HEK293 (cell line): ENCODE data around the gene TTC39C.

Source experiments
- BCL11B ChIP-seq: fragments of 450-650 bp; formaldehyde crosslinking; IDR thresholded peaks from 2 replicates; pipeline ENCODE4 v1.5.1; 2016; ENCODE audit warnings: low read depth, missing biosample characterization, missing genetic modification characterization
- GLIS1 ChIP-seq: fragments of 450-650 bp; formaldehyde crosslinking; IDR thresholded peaks from 2 replicates; pipeline ENCODE4 v1.5.1; 2016; ENCODE audit warnings: missing biosample characterization, missing genetic modification characterization
- MZF1 ChIP-seq: fragments of 450-650 bp; formaldehyde crosslinking; IDR thresholded peaks from 2 replicates; pipeline ENCODE4 v1.5.1; 2017; ENCODE audit warnings: missing biosample characterization, missing genetic modification characterization, borderline replicate concordance
- PRDM10 ChIP-seq: fragments of 450-650 bp; formaldehyde crosslinking; IDR thresholded peaks from 2 replicates; pipeline ENCODE4 v1.5.1; 2016; ENCODE audit warnings: missing biosample characterization, missing genetic modification characterization
- SP2 ChIP-seq: fragments of 450-650 bp; formaldehyde crosslinking; IDR thresholded peaks from 2 replicates; pipeline ENCODE4 v1.5.1; 2016; ENCODE audit warnings: missing biosample characterization, missing genetic modification characterization
- SP3 ChIP-seq: fragments of 450-650 bp; formaldehyde crosslinking; IDR thresholded peaks from 2 replicates; pipeline ENCODE4 v1.5.1; 2016; ENCODE audit warnings: missing biosample characterization, missing genetic modification characterization
- ZBTB48 ChIP-seq: fragments of 450-650 bp; formaldehyde crosslinking; IDR thresholded peaks from 2 replicates; pipeline ENCODE4 v1.5.1; 2016; ENCODE audit warnings: missing biosample characterization, missing genetic modification characterization
- ZEB2 ChIP-seq: fragments of 450-650 bp; formaldehyde crosslinking; IDR thresholded peaks from 2 replicates; pipeline ENCODE4 v1.5.1; 2016; ENCODE audit warnings: missing biosample characterization, missing genetic modification characterization
- ZNF112 ChIP-seq: fragments of 450-650 bp; formaldehyde crosslinking; IDR thresholded peaks from 2 replicates; pipeline ENCODE4 v1.5.0; 2017; ENCODE audit warnings: missing biosample characterization, missing genetic modification characterization
- ZNF140 ChIP-seq: fragments of 450-650 bp; formaldehyde crosslinking; IDR thresholded peaks from 2 replicates; pipeline ENCODE4 v1.5.1; 2016; ENCODE audit warnings: missing biosample characterization, missing genetic modification characterization
- ZNF335 ChIP-seq: fragments of 450-650 bp; formaldehyde crosslinking; conservative IDR thresholded peaks from 2 replicates; pipeline ENCODE4 v1.5.1; 2016; ENCODE audit warnings: missing biosample characterization, missing genetic modification characterization
- ZNF394 ChIP-seq: fragments of 450-650 bp; formaldehyde crosslinking; IDR thresholded peaks from 2 replicates; pipeline ENCODE4 v1.5.1; 2016; ENCODE audit warnings: missing biosample characterization, missing genetic modification characterization, mild to moderate bottlenecking, moderate library complexity, borderline replicate concordance
- ZNF610 ChIP-seq: fragments of 450-650 bp; formaldehyde crosslinking; IDR thresholded peaks from 2 replicates; pipeline ENCODE4 v1.5.1; 2016; ENCODE audit warnings: missing biosample characterization, missing genetic modification characterization, borderline replicate concordance
- ZNF626 ChIP-seq: fragments of 450-650 bp; sonication (Bioruptor Pico); formaldehyde crosslinking; IDR thresholded peaks from 2 replicates; pipeline ENCODE4 v1.5.1; 2018; ENCODE audit warnings: missing biosample characterization, missing genetic modification characterization, inconsistent platforms
- ZNF707 ChIP-seq: fragments of 450-650 bp; formaldehyde crosslinking; IDR thresholded peaks from 2 replicates; pipeline ENCODE4 v1.5.1; 2016; ENCODE audit warnings: missing biosample characterization, missing genetic modification characterization
- ZNF777 ChIP-seq: fragments of 450-650 bp; formaldehyde crosslinking; IDR thresholded peaks from 2 replicates; pipeline ENCODE4 v1.5.1; 2017; ENCODE audit warnings: missing biosample characterization, missing genetic modification characterization, borderline replicate concordance
- ZNF843 ChIP-seq: fragments of 450-650 bp; formaldehyde crosslinking; IDR thresholded peaks from 2 replicates; pipeline ENCODE4 v1.5.1; 2016; ENCODE audit warnings: missing biosample characterization, missing genetic modification characterization
- ZSCAN23 ChIP-seq: fragments of 450-650 bp; formaldehyde crosslinking; IDR thresholded peaks from 2 replicates; pipeline ENCODE4 v1.5.1; 2016; ENCODE audit warnings: missing biosample characterization, missing genetic modification characterization
- TF ChIP-seq, protein P1 (sequence below): fragments of 450-650 bp; formaldehyde crosslinking; IDR thresholded peaks from 2 replicates; pipeline ENCODE4 v1.5.1; 2017; ENCODE audit warnings: missing biosample characterization, missing genetic modification characterization
- TF ChIP-seq, protein P2 (sequence below): fragments of 450-650 bp; formaldehyde crosslinking; IDR thresholded peaks from 2 replicates; pipeline ENCODE4 v1.5.1; 2016; ENCODE audit warnings: missing biosample characterization, missing genetic modification characterization

TTC39C gene

DNA sequence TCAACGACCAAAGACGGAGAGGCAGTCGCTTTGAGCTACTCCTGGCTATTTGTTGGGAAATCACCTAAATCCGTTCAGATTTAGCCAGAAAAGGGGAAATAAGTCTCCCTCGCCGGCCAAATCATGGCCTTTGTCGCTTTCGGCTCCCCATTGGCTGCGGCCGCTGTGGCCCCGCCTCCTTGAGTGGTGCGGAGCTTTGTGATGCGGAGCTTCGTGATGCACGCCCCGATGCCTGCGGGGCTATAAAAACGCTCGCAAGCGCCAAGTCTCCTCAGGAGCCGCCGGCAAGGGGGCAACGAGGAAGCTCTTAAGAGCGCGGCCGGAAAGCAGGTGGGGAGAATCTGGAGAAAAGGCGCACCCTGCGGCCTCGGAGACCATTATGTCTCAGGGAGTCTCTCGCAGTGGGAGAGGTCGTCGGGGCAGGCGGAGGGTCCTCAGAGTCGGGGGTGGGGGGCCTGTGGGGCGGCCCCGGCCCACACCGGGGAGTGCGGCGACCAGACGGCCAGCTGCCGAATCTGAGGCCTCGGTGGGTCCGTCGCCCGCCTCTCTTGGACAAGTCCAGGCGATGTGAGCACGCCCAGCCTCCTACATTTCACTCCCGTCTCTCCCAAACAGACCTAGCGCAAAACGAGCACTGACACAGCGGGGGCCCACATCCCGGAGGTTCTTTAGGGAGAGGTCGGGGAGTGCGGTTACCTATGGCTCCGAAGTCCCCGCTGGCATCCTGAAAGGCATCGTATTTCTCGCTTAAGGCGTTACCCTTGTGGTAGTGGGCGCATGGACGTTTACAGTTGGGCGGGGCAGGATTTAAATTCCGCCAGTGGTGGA is 124.4 kb downstream of the TTC39C start, which contains the start of gene CABYR (continued):
- TF ChIP-seq ZSCAN23 (tag by site-specific recombination) (no peak), SP3 (peak; percentile 72), ZBTB48 (peak; percentile 51; the same call in 1 of the 2 replicates), ZNF610 (tag by site-specific recombination) (no peak), ZNF335 (tag by site-specific recombination) (peak; percentile 95), SP2 (tag by site-specific recombination) (peak; percentile 62), ZNF394 (tag by site-specific recombination) (peak; percentile 45; the same call in 1 of the 2 replicates), GLIS1 (tag by site-specific recombination) (peak; percentile 75), ZNF626 (no peak), MZF1 (tag by site-specific recombination) (no peak), ZNF140 (tag by site-specific recombination) (no peak), ZNF777 (tag by site-specific recombination) (peak; percentile 81; the same call in 1 of the 2 replicates), ZNF843 (tag by site-specific recombination) (peak; percentile 27; the same call in 1 of the 2 replicates), ZEB2 (0 out of 2 replicates have a peak, but pooled peaks have one; percentile 51), BCL11B (tag by site-specific recombination) (0 out of 2 replicates have a peak, but pooled peaks have one; percentile 23), ZNF707 (tag by site-specific recombination) (no peak), PRDM10 (0 out of 2 replicates have a peak, but pooled peaks have one; percentile 49), ZNF112 (tag by site-specific recombination) (no peak)
- TF ChIP-seq, protein P1, sequence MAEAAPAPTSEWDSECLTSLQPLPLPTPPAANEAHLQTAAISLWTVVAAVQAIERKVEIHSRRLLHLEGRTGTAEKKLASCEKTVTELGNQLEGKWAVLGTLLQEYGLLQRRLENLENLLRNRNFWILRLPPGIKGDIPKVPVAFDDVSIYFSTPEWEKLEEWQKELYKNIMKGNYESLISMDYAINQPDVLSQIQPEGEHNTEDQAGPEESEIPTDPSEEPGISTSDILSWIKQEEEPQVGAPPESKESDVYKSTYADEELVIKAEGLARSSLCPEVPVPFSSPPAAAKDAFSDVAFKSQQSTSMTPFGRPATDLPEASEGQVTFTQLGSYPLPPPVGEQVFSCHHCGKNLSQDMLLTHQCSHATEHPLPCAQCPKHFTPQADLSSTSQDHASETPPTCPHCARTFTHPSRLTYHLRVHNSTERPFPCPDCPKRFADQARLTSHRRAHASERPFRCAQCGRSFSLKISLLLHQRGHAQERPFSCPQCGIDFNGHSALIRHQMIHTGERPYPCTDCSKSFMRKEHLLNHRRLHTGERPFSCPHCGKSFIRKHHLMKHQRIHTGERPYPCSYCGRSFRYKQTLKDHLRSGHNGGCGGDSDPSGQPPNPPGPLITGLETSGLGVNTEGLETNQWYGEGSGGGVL, result 0 out of 2 replicates have a peak, but pooled peaks have one; percentile 11
- TF ChIP-seq, protein P2, sequence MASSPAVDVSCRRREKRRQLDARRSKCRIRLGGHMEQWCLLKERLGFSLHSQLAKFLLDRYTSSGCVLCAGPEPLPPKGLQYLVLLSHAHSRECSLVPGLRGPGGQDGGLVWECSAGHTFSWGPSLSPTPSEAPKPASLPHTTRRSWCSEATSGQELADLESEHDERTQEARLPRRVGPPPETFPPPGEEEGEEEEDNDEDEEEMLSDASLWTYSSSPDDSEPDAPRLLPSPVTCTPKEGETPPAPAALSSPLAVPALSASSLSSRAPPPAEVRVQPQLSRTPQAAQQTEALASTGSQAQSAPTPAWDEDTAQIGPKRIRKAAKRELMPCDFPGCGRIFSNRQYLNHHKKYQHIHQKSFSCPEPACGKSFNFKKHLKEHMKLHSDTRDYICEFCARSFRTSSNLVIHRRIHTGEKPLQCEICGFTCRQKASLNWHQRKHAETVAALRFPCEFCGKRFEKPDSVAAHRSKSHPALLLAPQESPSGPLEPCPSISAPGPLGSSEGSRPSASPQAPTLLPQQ (tag by site-specific recombination), result peak; percentile 91
